Posterior vena cava (tissue), 2 donors: ENCODE data around the gene TOMM40L. TPM values are rescaled to one million over a fixed set of nuclear protein-coding genes. Genes with fewer than 3 reads are reported as not detected.
"Not testable (repeated sequence)": the region's sequence is repeated elsewhere in the genome, so short reads cannot be mapped to it uniquely, and the experiment has no call there.

ENCODE experiments used
- DNase-seq: peaks from one replicate; pipeline ENCODE4 v3.0.0-alpha.2; 2020; ENCODE audit warnings: low spot score
- intact Hi-C, 2 donors: fragments of 100-400 bp; cut with DNase I; formaldehyde crosslinking; loops; one replicate each; pipeline versions ENCODE4 v1.14.1 to v1.14.2; 2022 to 2023
- total RNA-seq, 2 donors: library from RNA; stranded (reverse); fragmentation: NEBNext Ultra II Directional; extraction: Animal tissue kit (Norgen Biotek cat#: 25700); gene quantifications; one replicate each; pipeline ENCODE4 v1.2.1, GENCODE V29; 2021
- donor health status: DM: yes; HTN: yes; CAD: no.
- donor health status: DM: yes; HTN: yes; CAD: no.

The TOMM40L gene
- total RNA-seq, 2 donors from 2014 or later: 13.4 to 15.0 TPM

DNA sequence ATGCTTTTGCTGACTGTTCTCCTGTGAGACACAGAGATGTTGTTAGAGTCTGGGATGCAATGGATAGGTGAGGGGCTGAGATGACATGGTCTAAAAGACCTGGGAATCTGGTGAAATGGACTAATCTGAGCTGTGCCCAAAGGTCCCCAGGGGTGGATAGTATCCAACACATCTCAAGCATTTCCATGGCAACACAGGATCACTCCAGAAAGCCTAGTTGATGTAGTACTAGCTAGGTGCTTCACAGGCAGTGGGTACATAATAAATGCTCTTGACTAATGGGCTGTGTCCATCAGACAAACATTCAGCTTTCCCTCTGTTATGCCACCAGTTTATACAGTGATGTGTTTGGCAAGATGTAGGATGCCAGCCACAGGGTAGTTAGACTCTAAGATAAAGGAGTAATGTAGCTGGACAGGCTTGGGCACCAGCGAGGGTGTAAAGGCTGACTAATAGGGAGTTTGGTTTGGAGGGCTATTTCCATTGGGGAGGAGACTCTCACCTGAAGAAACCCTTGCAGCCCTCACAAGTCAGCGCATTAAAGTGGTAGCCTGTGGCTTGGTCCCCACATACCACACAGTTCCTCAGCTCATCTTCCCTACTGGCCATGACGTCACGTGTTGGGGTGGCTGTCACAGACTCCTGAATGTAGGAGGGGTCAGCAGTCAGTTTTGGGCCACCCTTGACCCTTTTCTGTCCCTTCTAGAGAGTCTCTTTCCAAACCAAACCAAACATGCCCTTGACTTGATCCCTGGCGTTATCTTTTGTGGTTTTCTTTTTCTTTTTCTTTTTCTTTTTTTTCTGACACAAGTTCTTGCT is 10.3 kb downstream of the TOMM40L start:
- intact Hi-C loops: no loop called here
- no peak for DNase-seq

DNA sequence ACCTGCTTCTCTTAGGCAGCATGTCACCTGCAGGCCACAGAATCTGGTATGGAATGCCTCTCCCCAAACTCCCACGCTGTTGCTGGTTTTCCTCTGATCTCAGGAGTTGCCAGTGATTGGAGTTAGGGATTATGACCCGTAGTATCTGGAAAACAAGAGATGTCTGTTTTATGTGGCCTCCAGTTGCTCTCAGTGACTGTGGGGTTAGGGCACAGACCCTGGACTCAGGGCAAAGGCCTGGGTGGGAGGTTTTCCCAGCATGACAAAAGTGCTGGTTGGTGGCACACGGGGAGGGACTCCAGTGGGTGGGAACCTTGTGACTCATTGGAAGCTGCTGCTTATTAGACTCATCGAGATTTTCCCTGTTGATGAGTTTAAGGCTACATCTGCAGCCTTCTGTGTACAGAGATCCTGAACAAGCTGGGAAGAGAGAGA is 12.2 kb downstream of the TOMM40L start, which contains the start of gene NR1I3:
Gene NR1I3, minus strand, starts transcription at position 165 of the 435 bp plus-strand sequence. CDS start 1,638 bp downstream, outside the sequence.
- intact Hi-C loops: no loop called here
- DNase-seq: no peak

DNA sequence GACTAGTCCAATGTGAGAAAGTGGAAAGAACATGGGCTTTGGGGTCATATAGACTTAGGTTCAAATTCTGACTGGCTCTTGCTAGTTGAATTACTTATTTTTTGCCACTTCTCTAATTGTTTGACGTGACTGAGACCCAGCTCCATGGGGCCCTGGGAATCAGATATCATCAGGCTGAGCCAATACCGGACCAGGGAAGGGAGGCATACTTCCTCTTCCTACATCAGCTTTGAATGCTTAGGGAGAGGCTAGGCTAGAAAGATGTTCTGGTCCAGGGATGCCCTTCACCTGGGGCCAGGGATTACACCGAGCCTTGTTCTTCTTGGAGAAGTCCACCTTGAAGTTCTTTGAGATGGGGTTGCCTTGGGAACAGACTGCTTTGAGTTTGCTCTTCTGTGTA is 15.8 kb downstream of the TOMM40L start:
- DNase-seq: no peak
- intact Hi-C loops: no loop called here

DNA sequence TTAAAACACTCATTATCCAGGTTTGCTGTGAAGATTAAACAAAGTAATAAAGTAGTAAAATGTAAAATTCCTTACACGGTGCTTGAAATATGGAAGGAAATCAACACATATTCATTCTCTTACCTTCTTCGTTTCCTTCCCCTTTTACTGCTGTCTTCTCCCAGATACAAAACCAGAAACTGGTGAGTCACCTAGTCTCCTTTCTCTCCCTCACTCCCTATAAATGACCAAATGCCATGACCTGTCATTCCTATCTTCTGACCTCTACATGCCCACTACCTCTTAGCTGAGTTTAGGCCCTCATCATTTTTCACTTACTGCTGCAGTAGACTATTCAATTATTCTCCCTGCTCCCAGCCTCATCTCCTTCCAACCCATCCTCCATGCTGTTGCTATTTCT is 16.5 kb downstream of the TOMM40L start:
- intact Hi-C loops: no loop called here

DNA sequence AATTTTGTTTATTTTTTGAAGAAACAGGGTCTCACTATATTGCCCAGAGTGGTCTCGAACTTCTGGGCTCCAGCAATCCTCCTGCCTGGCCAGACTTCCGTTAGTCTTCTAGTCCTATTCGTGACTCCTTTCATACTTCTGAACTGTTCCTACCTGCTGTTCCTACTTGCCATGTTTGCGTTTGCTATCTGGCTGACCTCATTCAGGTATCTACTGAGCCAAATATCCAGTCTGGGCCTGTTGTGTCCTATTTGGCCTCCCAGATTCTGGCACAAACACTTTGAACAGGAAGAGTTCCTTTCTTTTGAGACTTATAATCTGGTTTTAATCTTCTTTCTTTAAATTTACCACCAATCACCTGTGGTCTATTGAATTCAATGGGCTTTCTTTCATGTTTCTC is 19.0 kb downstream of the TOMM40L start:
- DNase-seq: peak; percentile 54
- intact Hi-C loops: no loop called here

More for the DNA sequence above, 16.5 kb downstream of the TOMM40L start:
- no peak for DNase-seq

DNA sequence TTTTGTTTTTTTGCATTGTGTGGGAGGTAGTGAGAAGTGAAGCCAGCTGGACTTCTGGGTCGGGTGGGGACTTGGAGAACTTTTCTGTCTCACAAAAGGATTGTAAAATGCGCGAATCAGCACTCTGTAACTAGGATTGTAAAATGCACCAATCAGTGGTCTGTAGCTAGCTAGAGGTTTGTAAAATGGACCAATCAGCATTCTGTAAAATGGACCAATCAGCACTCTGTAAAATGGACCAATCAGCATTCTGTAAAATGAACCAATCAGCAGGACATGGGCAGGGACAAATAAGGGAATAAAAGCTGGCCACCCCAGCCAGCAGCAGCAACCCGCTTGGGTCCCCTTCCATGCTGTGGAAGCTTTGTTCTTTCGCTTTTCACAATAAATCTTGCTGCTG is 24.2 kb downstream of the TOMM40L start:
- intact Hi-C loops, DNase-seq: not testable (repeated sequence)

DNA sequence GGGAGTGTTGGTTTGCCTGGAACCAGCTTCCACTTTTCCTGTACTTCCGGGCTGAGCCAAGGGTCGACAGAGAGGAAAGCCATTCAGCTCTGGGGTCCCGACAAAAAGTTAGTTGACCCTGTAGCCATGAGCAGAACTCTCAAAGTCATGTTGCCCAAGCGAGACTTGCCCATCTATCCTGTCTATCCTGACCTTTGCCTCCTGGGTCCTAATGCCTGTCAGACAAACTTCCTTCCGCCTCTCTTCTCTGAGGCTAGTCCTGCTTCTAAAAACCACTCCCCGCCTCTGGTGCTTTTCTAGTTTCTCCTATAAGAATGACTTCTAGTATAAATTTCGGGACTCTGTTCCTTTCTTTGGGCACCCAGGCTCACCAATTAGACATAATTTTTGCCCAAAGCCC is 25.0 kb downstream of the TOMM40L start:
- intact Hi-C loops: no loop called here
- DNase-seq: no peak

DNA sequence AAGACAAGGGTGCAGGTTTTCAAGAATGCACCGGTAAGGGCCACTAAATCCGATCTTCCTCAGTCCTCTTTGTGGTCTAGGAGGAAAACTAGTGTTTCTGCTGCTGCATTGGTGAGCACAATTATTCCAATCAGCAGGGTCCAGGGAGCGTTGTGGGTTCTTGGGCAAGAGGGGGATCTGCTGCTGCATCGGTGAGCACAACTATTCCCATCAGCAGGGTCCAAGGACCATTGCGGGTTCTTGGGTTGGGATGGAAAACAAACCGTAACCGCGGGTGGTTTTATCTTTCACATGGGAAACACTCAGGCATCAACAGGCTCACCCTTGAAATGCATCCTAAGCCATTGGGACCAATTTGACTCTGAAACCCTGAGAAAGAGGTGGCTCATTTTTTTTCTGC is 25.7 kb downstream of the TOMM40L start:
- DNase-seq: no peak
- intact Hi-C loops: no loop called here

DNA sequence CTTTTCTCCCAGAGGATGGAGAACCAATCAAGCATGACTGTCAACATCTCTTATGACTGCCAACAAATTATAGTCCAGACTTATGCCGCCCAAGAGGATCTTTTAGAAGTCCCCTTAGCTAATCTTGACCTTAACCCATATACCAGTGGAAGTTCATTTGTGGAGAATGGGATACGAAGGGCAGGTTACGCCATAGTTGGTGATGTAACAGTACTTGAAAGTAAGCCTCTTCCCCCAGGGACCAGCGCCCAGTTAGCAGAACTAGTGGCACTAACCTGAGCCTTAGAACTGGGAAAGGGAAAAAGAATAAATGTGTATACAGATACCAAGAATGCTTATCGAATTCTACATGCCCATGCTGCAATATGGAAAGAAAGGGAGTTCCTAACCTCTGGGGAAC is 29.4 kb downstream of the TOMM40L start:
- DNase-seq, intact Hi-C loops: not testable (repeated sequence)

DNA sequence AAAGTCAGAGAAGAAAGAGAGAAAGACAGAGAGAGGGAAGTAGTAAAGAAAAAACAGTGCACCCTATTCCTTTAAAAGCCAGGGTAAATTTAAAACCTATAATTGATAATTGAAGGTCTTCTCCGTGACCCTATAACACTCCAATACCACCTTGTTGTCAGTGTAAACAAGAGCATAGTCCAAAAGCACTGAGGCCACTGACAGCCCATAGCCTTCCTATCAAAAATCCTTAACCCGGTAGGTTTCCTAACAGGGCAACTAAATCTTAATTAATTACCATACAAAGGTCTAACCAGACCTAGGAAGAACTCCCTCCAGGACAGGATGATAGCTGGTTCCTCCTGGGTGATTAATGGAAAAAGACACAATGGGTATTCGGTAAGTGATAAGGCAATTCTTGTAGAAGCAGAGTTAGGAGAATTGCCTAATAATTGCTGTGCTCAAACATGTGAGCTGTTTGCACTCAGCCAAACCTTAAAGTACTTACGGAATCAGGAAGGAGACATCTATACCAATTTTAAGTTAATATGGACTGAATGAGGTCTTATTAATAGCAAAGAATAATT is 30.2 kb downstream of the TOMM40L start:
- intact Hi-C loops, DNase-seq: not testable (repeated sequence)

DNA sequence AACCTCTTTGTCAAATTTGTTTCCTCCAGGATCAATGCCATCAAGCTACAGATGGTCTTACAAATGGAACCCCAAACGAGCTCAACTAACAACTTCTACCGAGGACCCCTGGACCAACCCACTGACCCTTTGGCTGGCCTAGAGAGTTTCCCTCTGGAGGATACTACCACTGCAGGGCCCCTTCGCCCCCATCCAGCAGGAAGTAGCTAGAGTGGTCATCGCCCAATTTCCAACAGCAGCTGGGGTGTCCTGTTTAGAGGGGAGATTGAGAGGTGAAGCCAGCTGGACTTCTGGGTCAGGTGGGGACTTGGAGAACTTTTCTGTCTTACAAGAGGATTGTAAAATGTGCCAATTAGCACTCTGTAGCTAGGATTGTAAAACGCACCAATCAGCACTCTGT is 31.2 kb downstream of the TOMM40L start:
- DNase-seq, intact Hi-C loops: not testable (repeated sequence)

DNA sequence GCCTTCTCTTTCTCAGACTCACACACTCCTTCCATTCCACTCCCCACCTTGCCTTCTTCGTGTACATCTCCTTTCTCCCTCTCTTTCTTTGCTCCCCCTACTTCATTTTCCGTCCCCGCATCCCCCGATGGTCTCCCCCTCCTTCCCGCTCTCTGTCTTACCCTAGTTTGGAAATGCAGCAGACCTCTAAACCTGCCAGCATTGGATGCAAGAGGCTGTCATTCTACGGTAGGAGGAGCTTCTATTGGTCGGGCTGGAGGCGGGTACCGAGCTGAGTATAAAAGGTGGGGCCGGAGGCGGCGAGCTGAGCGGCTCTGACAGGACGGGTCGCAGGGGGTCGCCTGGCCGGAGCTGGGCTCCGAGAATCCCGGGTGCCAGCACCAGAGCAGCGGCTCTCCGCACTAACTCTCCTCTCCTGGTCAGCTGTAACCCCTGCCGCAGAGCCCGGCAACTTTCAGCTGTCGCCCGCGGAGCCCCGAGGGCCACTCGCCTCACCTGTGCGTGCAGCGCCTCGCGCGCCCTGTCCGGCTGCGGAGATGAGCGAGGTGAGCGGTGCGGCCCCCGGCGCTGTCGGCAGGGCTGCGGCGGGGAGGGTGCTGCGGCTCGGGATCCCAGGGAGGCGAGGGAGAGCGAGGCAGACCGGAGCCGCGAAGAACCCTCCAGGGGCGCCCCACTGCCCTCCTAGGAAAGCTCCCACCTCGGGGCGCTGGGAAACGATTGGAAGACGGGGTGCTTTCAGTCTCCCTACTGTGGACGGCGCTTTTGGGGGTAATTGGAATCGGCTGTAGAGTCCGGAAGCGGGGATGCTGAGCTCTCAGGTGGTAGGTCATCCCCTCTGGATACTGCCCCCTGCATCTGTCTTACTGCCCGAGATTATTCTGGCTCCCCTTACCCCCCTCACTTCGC is 32.8 kb downstream of the TOMM40L start, which contains the start of gene PCP4L1:
Gene PCP4L1, plus strand, starts transcription at position 307 of the 906 bp plus-strand sequence. Its CDS starts 230 bp downstream, at position 537.
- intact Hi-C loops: no loop called here
- DNase-seq: peak; percentile 82

DNA sequence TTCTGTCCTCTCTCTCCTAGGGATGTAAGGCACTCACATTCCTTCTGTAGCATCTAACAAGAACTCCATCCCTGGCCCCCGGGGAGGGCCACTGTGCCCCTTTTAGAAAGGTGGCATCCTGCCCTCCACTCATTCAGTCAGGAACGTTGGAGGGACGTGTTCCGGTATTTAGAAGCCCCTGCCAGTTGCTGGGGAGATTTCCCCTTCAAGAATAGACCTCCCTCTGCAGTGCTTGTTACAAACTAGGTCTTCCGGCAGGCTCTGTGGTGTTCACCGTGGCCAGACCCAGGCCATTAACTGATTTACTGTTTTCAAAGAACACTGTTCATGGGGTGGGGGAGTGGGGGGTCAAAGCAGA is 33.5 kb downstream of the TOMM40L start:
- intact Hi-C loops: no loop called here

DNA sequence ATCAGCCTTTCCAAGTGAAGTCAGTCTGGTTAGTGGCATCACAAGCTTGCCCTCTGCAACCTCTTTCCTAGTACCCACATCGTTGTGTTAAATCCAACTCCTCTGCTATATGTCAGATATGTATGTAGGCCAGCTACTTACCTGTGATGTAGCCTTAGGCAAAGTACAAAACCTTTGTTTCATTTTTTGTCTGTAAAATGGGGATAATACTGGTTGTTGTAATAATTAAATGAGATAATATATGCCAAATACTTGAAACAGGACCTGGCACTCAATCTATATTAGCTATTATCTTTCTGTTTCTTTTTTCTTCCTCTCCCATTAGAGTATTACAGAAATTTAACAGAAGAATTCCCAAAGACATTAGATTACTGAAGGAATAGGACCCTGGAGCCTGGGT is 33.9 kb downstream of the TOMM40L start:
- intact Hi-C loops: no loop called here
- DNase-seq: no peak

More for the DNA sequence above, 33.5 kb downstream of the TOMM40L start:
- DNase-seq: no peak

DNA sequence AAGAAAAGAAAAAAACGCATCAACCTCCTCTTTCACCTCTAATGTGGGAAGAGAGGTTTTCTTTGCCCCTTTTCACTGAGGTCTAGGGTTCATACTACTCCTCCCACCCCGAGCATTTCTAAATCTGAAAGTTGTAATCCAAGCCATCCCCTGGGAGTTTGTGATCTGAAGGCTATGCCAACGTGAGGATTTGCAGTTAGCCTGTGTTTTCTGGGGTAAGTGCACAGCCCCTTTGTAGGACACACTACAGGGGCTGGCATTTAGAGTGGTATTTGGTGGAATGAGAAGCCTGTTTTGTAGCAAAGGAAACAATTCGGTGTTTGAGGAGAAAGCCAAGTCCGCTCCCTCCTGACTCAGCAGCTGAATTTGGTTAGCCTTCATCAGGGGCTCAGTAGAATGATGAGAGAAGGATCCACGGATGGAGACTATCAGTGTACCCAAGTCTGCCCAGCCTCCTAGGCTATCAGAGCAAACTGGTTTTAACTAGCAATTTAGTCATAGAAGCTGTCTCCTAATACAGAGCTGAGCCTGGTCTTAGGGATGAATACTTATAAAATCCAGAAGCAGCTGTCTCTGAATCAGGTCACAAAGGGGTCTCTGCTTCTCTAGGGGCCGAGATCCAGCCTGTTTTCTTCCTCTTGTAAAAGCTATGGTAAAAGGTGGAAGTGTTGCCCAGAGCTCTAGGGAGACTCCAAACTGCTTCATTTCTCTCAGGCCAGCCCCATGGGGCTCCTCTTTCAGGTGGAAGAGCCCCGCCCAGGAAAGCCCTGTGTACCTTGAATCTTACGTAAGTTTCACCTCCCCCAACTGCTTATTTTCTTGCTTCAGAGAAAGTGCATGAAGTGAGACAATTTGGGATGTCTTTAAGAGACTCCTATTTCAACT is 34.8 kb downstream of the TOMM40L start:
- intact Hi-C loops: no loop called here
- DNase-seq: no peak

DNA sequence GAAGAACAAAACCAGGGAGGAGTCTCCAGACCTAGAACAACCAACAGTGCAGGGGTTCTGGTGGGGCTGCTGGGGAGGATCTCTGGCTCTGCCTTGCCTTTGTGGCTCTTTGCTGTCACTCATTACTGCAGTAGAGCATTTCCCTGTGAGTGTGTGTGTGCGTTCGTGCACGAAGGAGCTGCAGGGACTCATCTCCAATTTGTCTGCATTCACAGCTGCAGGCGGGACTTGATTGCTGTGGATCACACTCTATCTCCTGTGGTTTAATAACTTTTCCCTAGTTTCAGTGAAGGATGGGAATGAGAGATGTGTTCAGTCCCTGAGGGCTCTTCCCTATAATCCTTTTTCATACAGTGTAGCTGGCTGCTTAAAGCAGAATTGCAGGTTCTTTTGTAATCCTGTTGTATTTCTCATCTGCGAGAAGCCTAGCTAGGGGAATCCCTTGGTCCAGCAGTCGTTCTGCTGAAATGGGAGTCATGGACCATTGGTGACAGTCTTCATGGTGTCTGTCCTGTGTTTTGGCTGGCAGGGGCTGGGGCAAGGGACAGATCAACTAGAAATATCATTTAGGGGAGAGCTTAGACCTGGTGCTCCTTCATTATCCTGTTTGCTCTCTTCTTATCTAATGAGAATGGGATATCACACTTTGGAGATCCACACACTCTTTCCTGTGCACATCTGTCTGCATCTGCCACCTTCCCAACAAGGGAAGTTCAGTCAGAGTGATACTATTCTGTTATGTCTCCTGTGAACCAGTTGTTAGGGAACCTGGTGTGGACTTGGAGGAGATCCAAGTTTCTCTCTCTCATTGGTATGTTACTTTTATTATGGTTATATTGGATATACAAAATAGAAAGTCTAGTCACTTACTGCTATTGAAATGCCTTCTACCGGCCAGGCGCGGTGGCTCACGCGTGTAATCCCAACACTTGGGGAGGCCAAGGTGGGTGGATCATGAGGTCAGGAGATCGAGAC is 35.7 kb downstream of the TOMM40L start:
- intact Hi-C loops: no loop called here
- no peak for DNase-seq

DNA sequence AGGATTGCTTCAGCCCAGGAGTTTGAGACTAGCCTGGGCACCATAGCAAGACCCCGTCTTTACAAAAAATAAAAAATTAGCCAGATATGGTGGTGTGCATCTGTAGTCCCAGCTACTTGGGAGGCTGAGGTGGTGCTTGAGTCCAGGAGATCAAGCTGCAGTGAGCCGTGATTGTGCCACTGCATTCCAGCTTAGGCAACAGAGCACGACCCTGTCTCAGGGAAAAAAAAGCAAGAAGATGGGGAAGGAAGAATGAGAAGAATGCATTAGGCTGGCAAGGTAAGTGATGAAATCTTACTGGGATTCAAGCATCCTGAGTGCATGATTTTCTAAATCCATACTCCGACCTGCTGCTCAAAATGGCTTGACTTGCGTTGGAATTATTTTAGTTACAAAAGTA is 39.4 kb downstream of the TOMM40L start:
- intact Hi-C loops: no loop called here
- DNase-seq: no peak

DNA sequence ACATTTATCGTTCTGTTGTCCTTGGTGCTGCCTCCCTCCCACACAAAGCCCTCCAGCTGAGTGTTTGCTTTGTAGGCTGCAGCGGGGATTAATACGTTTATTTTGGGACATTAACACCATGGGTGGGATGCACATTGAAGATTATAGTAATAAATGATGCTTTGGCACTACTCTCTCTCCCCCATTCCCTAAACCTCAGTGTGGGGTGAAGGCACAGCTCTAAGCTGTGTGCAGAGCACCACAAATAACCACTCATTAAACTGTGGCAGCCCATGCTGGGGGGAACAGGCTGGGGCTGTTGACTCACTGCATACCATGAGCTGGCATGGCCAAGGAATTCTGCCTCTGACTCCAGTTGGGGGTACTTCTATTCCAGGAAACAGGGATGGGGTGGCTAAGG is 40.3 kb downstream of the TOMM40L start:
- intact Hi-C loops: no loop called here
- no peak for DNase-seq
